OCI-LY7 (cell line): ENCODE results near the gene OR1J1. TPM values are rescaled to one million over a fixed set of nuclear protein-coding genes. Genes with fewer than 3 reads are reported as not detected.
A peak's percentile ranks its signal among the peaks of the same experiment; 100 is the strongest.

Experiments used
- BruUV-seq: library from RNA; stranded (reverse); fragments of 400-500 nt; replicated peaks from 2 replicates; lab custom pipeline; 2021; lab: Mats Ljungman, UMichigan
- CTCF ChIA-PET: fragments of 300-600 bp; sonication (Branson Sonifier 250); formaldehyde crosslinking; loops from one replicate; lab custom pipeline; 2022; ENCODE audit warnings: antibody characterized with exemption; ENCODE audit not compliant: unreplicated experiment; lab: Charles Lee
- POLR2A ChIA-PET: fragments of 300-600 bp; sonication (Branson Sonifier 250); formaldehyde crosslinking; loops from one replicate; lab custom pipeline; 2022; ENCODE audit warnings: antibody characterized with exemption; lab: Charles Lee
- DNase-seq: peaks from one replicate; pipeline ENCODE4 v3.0.0-alpha.2; 2015; ENCODE audit warnings: low spot score
- H2AFZ ChIP-seq: fragments of 200-600 bp; sonication (generic), shearing (Covaris generic); 2 replicates; pipeline ENCODE4 v1.6.1; 2014; ENCODE audit warnings: mild to moderate bottlenecking, antibody characterized with exemption, low read length, moderate library complexity
- H3K27ac ChIP-seq: fragments of 200-600 bp; sonication (generic); 2 replicates; pipeline ENCODE4 v1.5.1; 2014; ENCODE audit warnings: mixed run types, low read depth, mild to moderate bottlenecking, moderate library complexity, low read length, inconsistent platforms; ENCODE audit not compliant: poor library complexity, severe bottlenecking
- H3K36me3 ChIP-seq: fragments of 200-600 bp; sonication (generic); 2 replicates; pipeline ENCODE4 v1.6.1; 2014; ENCODE audit warnings: mild to moderate bottlenecking, antibody characterized with exemption, low read length, moderate library complexity, mixed read lengths; ENCODE audit not compliant: insufficient read depth
- H3K4me1 ChIP-seq: fragments of 200-600 bp; sonication (generic); 2 replicates; pipeline ENCODE4 v1.5.1; 2014; ENCODE audit warnings: mild to moderate bottlenecking, low read length; ENCODE audit not compliant: insufficient read depth, poor library complexity, severe bottlenecking
- H3K4me2 ChIP-seq: fragments of 200-600 bp; sonication (generic); 2 replicates; pipeline ENCODE4 v1.6.1; 2014; ENCODE audit warnings: mild to moderate bottlenecking, low read length
- H3K4me3 ChIP-seq: fragments of 200-600 bp; sonication (generic); 2 replicates; pipeline ENCODE4 v1.5.1; 2014; ENCODE audit warnings: mild to moderate bottlenecking, low read depth, low read length; ENCODE audit not compliant: poor library complexity, severe bottlenecking
- H3K79me2 ChIP-seq: fragments of 200-600 bp; sonication (generic); 2 replicates; pipeline ENCODE4 v1.6.1; 2016; ENCODE audit warnings: low read depth, mild to moderate bottlenecking, low read length, moderate library complexity, mixed read lengths; ENCODE audit not compliant: insufficient read depth
- H3K9me2 ChIP-seq: fragments of 200-600 bp; sonication (generic); 2 replicates; pipeline ENCODE4 v1.6.1; 2016; ENCODE audit warnings: mild to moderate bottlenecking, low read length, mixed read lengths; ENCODE audit not compliant: insufficient read depth
- H3K9me3 ChIP-seq: fragments of 200-600 bp; sonication (generic); 2 replicates; pipeline ENCODE4 v1.6.1; 2014; ENCODE audit warnings: mild to moderate bottlenecking, mixed run types, low read length, mixed read lengths
- H4K20me1 ChIP-seq: fragments of 200-600 bp; sonication (generic); 2 replicates; pipeline ENCODE4 v1.6.1; 2014; ENCODE audit warnings: mild to moderate bottlenecking, antibody characterized with exemption, low read length, moderate library complexity, mixed read lengths; ENCODE audit not compliant: insufficient read depth
- EZH2phosphoT487 ChIP-seq: fragments of 200-600 bp; sonication (generic); IDR thresholded peaks from 2 replicates; pipeline ENCODE4 v1.6.1; 2018; ENCODE audit warnings: low read depth, borderline replicate concordance, mild to moderate bottlenecking, mixed run types, antibody characterized with exemption, low read length, moderate library complexity, mixed read lengths
- intact Hi-C: fragments of 100-400 bp; cut with micrococcal nuclease; formaldehyde crosslinking; loops from one replicate; pipeline ENCODE4 v1.10.0; 2022; ENCODE audit not compliant: unreplicated experiment
- total RNA-seq, 2 experiments: library from RNA; depleted of rRNA in 1 of 2; stranded (reverse); fragments of >200 nt in 1 of 2; shearing (Covaris generic) in 1 of 2; gene quantifications; 2 replicates each; pipeline ENCODE4 v1.2.3, GENCODE V29; 2014 to 2022
- TF ChIP-seq, protein P1 (sequence below): fragments of 200-600 bp; sonication (generic); conservative IDR thresholded peaks from 2 replicates; pipeline ENCODE4 v1.5.1; 2014; ENCODE audit warnings: mild to moderate bottlenecking, antibody characterized with exemption, low read length, moderate library complexity, mixed read lengths

Gene OR1J1
- total RNA-seq, 2 experiments from 2014 or later = not detected

GRCh38 chr9:122464633-122465567, 12.8 kb downstream of the OR1J1 start:
- peak; percentile 83 for DNase-seq
- intact Hi-C loops = loop anchor here (1.0 to 5.0 kb wide), 2 partner anchors 345 to 527 kb away; no protein-coding TSS in a partner anchor
- H3K4me1 ChIP-seq = peaks cover 4% of the 10 kb centered on the region
- CTCF ChIA-PET = no interaction called here
- H3K36me3 ChIP-seq = no peaks in the 10 kb centered on the region
- TF ChIP-seq, protein P1, sequence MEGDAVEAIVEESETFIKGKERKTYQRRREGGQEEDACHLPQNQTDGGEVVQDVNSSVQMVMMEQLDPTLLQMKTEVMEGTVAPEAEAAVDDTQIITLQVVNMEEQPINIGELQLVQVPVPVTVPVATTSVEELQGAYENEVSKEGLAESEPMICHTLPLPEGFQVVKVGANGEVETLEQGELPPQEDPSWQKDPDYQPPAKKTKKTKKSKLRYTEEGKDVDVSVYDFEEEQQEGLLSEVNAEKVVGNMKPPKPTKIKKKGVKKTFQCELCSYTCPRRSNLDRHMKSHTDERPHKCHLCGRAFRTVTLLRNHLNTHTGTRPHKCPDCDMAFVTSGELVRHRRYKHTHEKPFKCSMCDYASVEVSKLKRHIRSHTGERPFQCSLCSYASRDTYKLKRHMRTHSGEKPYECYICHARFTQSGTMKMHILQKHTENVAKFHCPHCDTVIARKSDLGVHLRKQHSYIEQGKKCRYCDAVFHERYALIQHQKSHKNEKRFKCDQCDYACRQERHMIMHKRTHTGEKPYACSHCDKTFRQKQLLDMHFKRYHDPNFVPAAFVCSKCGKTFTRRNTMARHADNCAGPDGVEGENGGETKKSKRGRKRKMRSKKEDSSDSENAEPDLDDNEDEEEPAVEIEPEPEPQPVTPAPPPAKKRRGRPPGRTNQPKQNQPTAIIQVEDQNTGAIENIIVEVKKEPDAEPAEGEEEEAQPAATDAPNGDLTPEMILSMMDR = peak; percentile 99
- TF ChIP-seq EZH2phosphoT487 = no peak
- no peaks in the 10 kb centered on the region for H4K20me1 ChIP-seq
- no peak overlapping the region for H3K27ac ChIP-seq
- peak overlapping the region; percentile 93 for H2AFZ ChIP-seq
- no peaks in the 10 kb centered on the region for H3K9me2 ChIP-seq
- POLR2A ChIA-PET = interaction anchor here (1.5 kb wide), 1 partner anchor 11 kb away, joined by 3 read pairs; no protein-coding TSS in a partner anchor
- BruUV-seq = no TSS peak
- peak overlapping the region; percentile 59 for H3K4me3 ChIP-seq
- H3K9me3 ChIP-seq = no peaks in the 10 kb centered on the region
- H3K79me2 ChIP-seq = no peaks in the 10 kb centered on the region
- peak overlapping the region; percentile 59 for H3K4me2 ChIP-seq

GRCh38 chr9:122463828-122464632, 13.7 kb downstream of the OR1J1 start:
- Histone ChIP-seq H3K27ac (no peak overlapping the region), H3K9me3 (no peaks in the 10 kb centered on the region), H3K36me3 (no peaks in the 10 kb centered on the region), H4K20me1 (no peaks in the 10 kb centered on the region), H3K79me2 (no peaks in the 10 kb centered on the region), H3K9me2 (no peaks in the 10 kb centered on the region), H2AFZ (peak overlapping the region; percentile 93), H3K4me2 (peak overlapping the region; percentile 59), H3K4me1 (peaks cover 4% of the 10 kb centered on the region), H3K4me3 (peak overlapping the region; percentile 59)
- DNase-seq = peak; percentile 47
- intact Hi-C loops = no loop called here
- CTCF ChIA-PET = no interaction called here
- BruUV-seq = no TSS peak
- TF ChIP-seq, protein P1 = peak; percentile 71
- TF ChIP-seq EZH2phosphoT487 = no peak
- POLR2A ChIA-PET = interaction anchor here (1.5 kb wide), 1 partner anchor 12 kb away, joined by 3 read pairs; no protein-coding TSS in a partner anchor
